DOHH2 (cell line): ENCODE measurements around the gene QRFP.

ENCODE experiments used
- CTCF ChIP-seq: fragments of 200-600 bp; sonication (generic); IDR thresholded peaks from one replicate; pipeline ENCODE4 v1.5.1; 2014; ENCODE audit warnings: antibody characterized with exemption, mild to moderate bottlenecking, low read depth, low read length; ENCODE audit not compliant: poor library complexity, severe bottlenecking
- EZH2phosphoT487 ChIP-seq: fragments of 200-600 bp; sonication (generic); IDR thresholded peaks from 2 replicates; pipeline ENCODE4 v1.6.1; 2017; ENCODE audit warnings: borderline replicate concordance, mild to moderate bottlenecking, antibody characterized with exemption, low read length, moderate library complexity, mixed read lengths

DNA sequence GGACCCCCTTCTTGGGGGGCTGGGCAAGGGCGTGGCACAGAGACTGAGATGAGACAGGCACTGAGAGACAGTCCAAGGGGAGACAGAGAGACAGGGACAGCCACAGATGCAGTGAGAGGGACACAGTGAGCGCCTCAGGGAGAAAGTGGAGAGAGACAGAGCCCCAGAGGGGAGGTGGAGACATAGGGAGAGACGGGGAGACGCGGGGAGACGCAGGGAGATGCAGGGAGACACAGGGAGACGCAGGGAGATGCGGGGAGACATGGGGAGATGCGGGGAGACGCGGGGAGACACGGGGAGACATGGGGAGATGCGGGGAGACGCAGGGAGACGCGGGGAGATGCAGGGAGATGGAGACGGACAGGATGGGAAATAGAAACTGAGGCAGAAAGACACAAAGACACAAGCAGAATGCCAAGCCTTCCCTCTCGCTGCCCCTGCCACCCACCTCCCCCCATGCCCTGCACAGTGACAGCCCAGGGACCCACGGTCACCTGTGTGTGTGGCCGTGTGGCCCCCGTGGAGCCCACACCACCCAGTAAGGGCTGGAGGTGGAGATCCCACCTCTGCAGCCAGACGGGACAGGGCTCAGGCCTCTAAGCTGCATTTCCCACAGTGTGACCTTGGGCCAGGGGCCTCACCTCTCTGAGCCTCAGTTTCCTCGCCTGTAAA lies 33.7 kb upstream of the QRFP start:
- TF ChIP-seq CTCF (no peak), EZH2phosphoT487 (no peak)
